ENCODE measurements around the gene APH1B.

APH1B gene

DNA sequence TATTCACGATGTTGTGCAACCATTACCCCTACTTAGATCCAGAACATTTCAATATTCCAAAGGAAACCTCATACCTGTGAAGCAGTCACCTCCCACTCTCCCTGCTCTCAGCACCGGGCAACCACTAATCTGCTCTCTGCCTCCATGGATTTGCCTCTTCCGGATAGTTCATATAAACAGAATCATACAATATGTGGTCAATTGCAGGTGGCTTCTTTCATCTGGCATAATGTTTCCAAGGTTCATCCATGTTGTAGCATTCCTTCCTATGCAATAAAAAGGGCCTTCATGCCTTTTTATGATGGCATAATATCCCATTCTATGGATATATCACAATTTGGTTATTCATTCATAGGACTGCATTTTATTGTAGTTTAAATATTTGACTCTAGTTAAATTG, 80.3 kb downstream of the APH1B start:
- DNase-seq, result no peak

DNA sequence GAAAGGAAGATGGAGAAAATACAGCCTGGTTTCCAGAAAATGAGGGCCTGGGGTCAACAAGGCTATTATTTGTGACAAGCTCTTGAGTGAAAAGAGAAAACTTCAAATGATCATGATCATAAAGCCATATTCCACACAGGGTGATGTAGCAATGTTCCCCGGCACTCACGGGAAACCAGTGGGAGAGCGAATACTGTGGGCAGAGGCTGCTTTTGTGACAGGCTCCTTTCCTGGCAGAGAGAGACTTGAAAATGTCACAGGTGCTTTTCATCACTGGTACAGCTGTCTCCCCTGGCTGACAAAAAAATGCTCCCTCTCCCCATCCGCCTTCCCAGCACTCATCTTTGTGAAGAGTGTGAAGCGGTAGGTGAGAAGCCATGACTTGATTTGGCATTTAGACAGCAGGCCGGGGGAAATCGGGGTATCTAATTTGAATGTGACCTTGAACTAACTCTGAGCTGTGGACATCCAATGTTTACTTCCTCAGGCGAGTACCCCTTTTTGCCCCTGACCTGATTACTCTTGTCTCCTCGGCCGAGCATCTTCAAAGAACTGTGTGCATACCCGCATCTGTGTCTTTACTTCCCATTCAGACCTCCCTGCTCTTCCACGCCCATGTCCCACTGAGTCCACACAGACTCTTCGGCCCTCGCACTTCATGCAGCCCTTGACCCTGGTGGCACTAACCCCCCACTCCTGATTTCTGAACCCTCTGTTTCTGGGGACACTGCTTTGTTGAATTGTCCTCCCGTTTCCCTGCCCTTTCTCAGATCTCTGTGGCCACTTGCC, 81.0 kb downstream of the APH1B start:
- DNase-seq, result no peak

Measured in activated naive CD4-positive, alpha-beta T cell treated with anti-CD3 and anti-CD28 coated beads, Interleukin-2, amount 50 U/mL, for 16 hours (primary cell).